Measurements from ENCODE around the gene NIFK.

- no peak for TF ChIP-seq CTCF (IDR thresholded peaks at IDR 0.05; ENCODE audit: extremely low read depth in 1 of 2, insufficient read depth in 1 of 2, low read depth in 1 of 2, low read length in 2 of 2)
- TF ChIP-seq FOS (IDR thresholded peaks at IDR 0.05; ENCODE audit: borderline replicate concordance, insufficient read depth, low read length): no peak
- no peak for TF ChIP-seq POLR2A (IDR thresholded peaks at IDR 0.05; ENCODE audit: low read depth, low read length)
- TF ChIP-seq MAX (IDR thresholded peaks at IDR 0.05; ENCODE audit: insufficient read depth, insufficient read length): no peak
- no peak for TF ChIP-seq EZH2 (IDR thresholded peaks at IDR 0.05; ENCODE audit: borderline replicate concordance, low read depth, low read length, severe bottlenecking)
- TF ChIP-seq JUN (IDR thresholded peaks at IDR 0.05; ENCODE audit: borderline replicate concordance, insufficient read depth, insufficient read length, low read depth): no peak
- no peak for TF ChIP-seq POLR2AphosphoS5 (IDR thresholded peaks at IDR 0.05; ENCODE audit: insufficient read depth, low read depth, low read length)
- no peak for TF ChIP-seq MYC (IDR thresholded peaks at IDR 0.05; ENCODE audit: low read depth, low read length)
- no peak for TF ChIP-seq GATA2 (IDR thresholded peaks at IDR 0.05; ENCODE audit: insufficient read depth, insufficient read length, low read depth, low read length)
Observed at GRCh38 chr2:121768143-121768755, 31.6 kb upstream of the NIFK start.

Measured in endothelial cell of umbilical vein (primary cell).